D341Med (cell line): ENCODE data around the gene PRPF38A.

Experiments used
- DNase-seq: peaks from one replicate; pipeline ENCODE4 v3.0.0; 2012; ENCODE audit warnings: low spot score

The PRPF38A gene

GRCh38 chr1:52399629-52400028 lies 4.8 kb upstream of the PRPF38A start:
- no peak for DNase-seq

GRCh38 chr1:52400131-52400530 lies 4.3 kb upstream of the PRPF38A start:
- DNase-seq, result no peak

GRCh38 chr1:52402860-52403240 lies 1.6 kb upstream of the PRPF38A start:
- DNase-seq, result no peak

- DNase-seq, result no peak
These were observed 761 bp upstream of the PRPF38A start for GRCh38 chr1:52403566-52404115.

GRCh38 chr1:52404975-52405338 lies 555 bp downstream of the PRPF38A start:
- no peak for DNase-seq

DNA sequence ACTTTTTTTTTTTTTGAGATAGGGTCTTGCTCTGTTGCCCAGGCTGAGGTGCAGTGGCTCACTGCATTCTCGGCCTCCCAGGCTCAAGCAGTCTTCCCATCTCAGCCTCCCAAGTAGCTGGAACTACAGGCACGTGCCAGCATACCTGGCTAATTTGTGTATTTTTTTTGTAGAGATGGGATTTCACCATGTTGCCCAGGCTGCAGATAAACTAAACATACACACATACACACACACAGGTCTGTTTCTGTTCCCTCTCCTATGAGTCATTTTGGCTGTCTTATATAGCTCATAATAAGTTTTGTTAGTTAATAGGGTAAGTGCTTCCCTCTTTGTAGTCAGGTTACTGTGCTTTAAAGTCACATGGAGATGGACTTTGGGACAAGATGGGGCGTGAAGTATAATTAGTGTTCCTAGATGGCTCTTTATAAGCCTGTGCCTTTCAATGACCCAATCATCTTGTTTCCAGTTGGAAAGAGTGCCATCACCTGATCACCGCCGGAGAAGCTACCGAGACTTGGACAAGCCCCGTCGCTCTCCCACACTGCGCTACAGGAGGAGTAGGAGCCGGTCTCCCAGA lies 9.1 kb downstream of the PRPF38A start:
- DNase-seq, result no peak

GRCh38 chr1:52414942-52415341 lies 10.5 kb downstream of the PRPF38A start:
- DNase-seq, result no peak

GRCh38 chr1:52416811-52417210 lies 12.4 kb downstream of the PRPF38A start:
- no peak for DNase-seq

DNA sequence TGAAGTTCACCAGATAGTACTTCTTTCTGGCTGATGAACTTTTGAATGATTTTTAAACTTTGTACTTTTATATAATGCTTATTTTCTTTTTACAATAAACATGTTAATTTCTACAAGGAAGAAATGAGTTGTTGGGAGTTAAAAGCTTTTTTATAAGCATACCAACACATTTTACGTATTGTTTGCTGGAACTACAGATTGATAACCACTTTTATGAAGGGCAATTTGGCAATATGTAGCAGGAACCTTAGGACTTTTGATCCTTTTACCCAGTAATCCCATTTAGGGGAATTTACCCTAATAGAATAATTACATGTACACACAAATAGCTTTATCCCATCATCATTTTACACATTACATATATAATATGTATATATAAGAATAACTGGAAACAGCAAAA lies 16.3 kb downstream of the PRPF38A start:
- no peak for DNase-seq

GRCh38 chr1:52423055-52423454 lies 18.7 kb downstream of the PRPF38A start:
- no peak for DNase-seq

DNA sequence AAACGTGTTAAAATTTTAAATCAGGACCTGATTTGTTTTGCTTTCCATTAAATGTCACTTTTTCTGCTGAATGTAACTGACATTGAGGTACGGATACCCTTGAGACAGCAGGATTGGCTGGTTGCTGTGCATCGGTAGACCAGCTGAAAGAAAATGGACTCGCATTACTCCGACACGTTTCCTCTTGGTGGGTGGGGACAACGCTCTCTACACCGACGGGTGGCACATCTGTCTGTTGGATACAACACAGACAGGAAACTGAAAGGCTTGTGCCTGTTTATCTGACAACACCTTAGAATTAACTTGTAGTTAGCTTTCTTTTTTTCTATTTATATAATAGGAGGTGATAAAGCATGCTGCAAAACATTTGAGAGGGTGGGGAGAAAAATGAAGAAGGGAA lies 19.4 kb downstream of the PRPF38A start:
- DNase-seq, result no peak

DNA sequence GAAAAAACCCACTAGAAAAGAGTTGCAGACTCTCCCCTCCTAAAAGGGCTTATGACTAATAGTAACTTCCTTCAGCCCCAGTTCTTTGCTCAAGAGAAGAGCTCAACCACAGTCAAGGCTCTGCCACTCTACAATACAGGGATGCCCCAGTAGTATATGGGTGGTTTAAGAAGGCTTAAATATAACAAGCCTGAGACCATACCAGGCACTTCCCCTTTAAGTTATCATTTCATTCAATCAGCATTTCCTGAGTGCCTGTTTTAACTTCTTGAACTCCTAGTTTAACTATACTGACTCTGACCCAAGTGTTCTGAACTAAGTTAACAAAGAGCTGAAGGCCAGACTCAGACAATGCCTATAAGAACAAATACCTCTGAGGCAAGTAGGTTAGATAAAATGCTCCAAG lies 19.8 kb downstream of the PRPF38A start:
- no peak for DNase-seq

DNA sequence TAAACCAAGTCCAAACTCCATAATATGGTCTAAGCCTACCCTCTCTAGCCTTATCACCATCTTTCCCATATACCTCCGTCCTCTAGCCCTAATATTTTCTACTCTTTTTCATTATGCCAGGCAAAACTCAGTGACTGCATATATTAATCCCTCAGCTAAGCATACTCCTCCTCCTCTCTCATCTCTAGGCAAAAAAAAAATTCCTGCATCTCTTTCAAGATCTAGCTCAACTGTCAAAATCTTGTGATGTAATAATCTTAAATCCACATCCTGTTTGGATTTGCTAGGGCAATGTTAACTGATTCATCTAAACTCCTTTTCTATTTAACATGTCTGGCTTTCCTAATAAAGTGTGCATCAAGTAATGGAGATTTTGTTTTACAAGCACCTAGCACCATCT lies 20.4 kb downstream of the PRPF38A start:
- DNase-seq, result no peak

GRCh38 chr1:52426371-52426770 lies 22.0 kb downstream of the PRPF38A start:
- DNase-seq, result no peak

DNA sequence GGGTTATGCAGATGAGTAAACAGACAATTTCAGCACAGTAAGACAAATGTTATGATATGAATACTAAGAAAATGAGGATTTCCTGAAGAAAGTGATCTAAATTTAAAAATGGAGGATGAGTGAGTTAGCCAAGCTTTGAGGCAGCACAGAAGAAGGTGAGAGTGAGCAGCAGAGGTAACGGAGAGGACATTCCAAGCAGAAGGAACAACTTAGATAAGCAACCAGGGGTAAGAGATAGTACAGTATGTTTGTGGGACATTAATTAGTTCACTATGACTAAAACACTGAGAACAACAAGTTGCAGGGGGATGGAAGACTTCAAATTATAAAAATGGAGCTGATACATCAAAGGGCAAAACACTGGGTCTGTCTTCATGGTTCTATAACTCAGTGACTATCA lies 22.8 kb downstream of the PRPF38A start:
- no peak for DNase-seq

GRCh38 chr1:52432807-52433206 lies 28.4 kb downstream of the PRPF38A start:
- DNase-seq, result no peak

GRCh38 chr1:52435211-52435610 lies 30.8 kb downstream of the PRPF38A start:
- no peak for DNase-seq

DNA sequence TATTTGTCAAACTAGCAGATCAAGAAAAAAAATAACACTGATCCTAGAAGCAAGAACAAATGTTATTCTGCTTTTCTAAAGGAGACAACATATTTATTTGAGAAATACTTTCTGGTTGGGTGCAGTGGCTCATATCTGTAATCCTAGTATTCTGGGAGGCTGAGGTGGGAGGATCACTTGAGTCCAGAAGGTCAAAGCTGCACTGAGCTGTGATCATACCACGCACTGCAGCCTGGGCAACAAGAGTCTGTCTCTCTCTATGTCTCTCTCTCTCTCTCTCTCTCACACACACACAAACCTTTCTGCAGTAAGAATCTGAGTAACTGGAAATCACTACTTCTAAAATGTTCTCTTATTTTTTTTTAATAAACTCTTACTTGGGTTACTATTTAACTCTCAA lies 31.2 kb downstream of the PRPF38A start:
- DNase-seq, result no peak

DNA sequence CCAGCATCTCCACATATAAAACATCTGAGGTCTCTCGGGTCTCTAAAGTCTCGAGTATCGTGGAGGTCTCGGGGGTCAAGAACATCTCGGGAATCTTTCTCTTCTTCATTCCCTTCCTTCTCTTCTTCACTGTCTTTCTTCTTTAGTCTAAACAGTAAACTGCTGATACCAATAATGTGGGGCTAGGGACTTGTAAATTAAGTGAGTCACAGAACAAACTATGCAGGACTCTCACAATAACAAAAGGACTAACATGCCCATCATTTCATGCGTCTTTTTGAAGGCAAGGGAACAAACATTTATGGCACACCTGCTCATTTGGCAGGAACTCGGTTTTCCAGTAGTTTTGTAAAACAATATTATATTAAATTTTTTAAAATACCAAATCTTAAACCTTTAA lies 32.4 kb downstream of the PRPF38A start:
- DNase-seq, result no peak

- no peak for DNase-seq
These were observed 35.6 kb downstream of the PRPF38A start for GRCh38 chr1:52439976-52440375.

GRCh38 chr1:52444463-52444862 lies 40.1 kb downstream of the PRPF38A start:
- no peak for DNase-seq

DNA sequence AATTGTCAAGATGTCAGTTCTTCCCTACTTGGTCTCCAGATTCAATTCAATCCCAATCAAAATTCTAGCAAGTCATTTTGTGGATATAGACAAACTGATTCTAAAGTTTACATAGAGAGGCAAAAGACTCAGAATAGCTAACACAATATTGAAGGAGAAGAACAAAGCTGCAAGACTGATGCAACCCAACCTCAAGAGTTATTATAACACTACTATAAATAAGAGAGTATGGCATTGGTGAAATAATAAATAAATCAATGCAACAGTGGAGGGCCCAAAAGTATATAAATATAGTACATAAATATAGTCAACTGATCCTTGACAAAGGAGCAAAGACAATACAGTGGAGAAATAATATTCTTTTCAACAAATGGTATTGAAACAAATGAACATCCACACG lies 49.7 kb downstream of the PRPF38A start:
- DNase-seq, result no peak

- DNase-seq, result no peak
These were observed 50.4 kb downstream of the PRPF38A start for GRCh38 chr1:52454779-52455178.

- DNase-seq, result no peak
These were observed 51.3 kb downstream of the PRPF38A start for GRCh38 chr1:52455686-52456085.

- DNase-seq, result no peak
These were observed 56.3 kb downstream of the PRPF38A start for GRCh38 chr1:52460694-52461093.
